ENCODE data around the gene RPL9.
"Not testable (repeated sequence)": the region's sequence is repeated elsewhere in the genome, so short reads cannot be mapped to it uniquely, and the experiment has no call there.

RPL9 gene

GRCh38 chr4:39458505-39459300 is at the start of gene RPL9, which contains the start of gene LIAS:
Gene RPL9, minus strand, starts transcription at chr4:39458922. Its CDS starts 483 bp downstream, at chr4:39458439.
Gene LIAS, plus strand, starts transcription at chr4:39459056. Its CDS starts 62 bp downstream, at chr4:39459118.
- Histone ChIP-seq H3K4me1 (ENCODE audit: control insufficient read depth, insufficient read depth, low read length) (peaks cover 17% of the 10 kb centered on the region), H3K4me3 (ENCODE audit: low read length in 2 of 2) (peak within 1 kb of the TSS; percentile 92 to 97), H3K27ac (ENCODE audit: low read length) (peak within 1 kb of the TSS; percentile 98), H3K36me3 (ENCODE audit: control insufficient read depth in 2 of 2, insufficient read depth in 2 of 2, low read length in 2 of 2) (peaks cover 22 to 42% of the 10 kb centered on the region in 2 donors), H3K27me3 (ENCODE audit: control insufficient read depth in 1 of 2, insufficient read depth in 2 of 2, low read length in 2 of 2) (no peaks in the 10 kb centered on the region), H3K9me3 (ENCODE audit: control insufficient read depth in 2 of 2, low read length in 2 of 2) (no peaks in the 10 kb centered on the region), H3K9ac (ENCODE audit: low read length in 2 of 2) (peak within 1 kb of the TSS; percentile 99)

DNA sequence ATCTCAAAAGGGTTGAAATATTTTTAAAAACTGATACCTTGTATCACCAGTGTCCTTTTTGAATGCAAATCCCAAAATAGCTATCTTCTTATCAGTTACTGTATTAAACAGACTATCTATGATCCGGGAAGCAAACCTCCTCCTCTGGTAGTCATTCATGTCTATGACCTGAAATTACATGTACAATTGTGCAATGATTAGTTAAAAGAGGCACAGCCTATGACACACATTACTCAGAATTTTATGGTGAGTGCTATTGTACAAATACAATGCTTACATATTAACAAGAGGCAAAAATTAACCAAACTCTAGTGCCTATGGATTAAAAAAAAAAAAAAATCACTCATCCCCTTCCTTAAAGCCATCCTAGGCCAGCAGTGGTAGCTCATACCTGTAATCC is 46.9 kb upstream of the RPL9 start:
- no peak overlapping the region for H3K27ac ChIP-seq (ENCODE audit: low read length)
- no peaks in the 10 kb centered on the region for H3K27me3 ChIP-seq (ENCODE audit: control insufficient read depth in 1 of 2, insufficient read depth in 2 of 2, low read length in 2 of 2)
- H3K36me3 ChIP-seq (ENCODE audit: control insufficient read depth in 2 of 2, insufficient read depth in 2 of 2, low read length in 2 of 2): peaks cover 42 to 53% of the 10 kb centered on the region in 2 donors
- no peak overlapping the region for H3K4me3 ChIP-seq (ENCODE audit: low read length in 2 of 2)
- H3K9ac ChIP-seq (ENCODE audit: low read length in 2 of 2): no peak overlapping the region
- H3K9me3 ChIP-seq (ENCODE audit: control insufficient read depth in 2 of 2, low read length in 2 of 2): no peaks in the 10 kb centered on the region
- H3K4me1 ChIP-seq (ENCODE audit: control insufficient read depth, insufficient read depth, low read length): no peaks in the 10 kb centered on the region

DNA sequence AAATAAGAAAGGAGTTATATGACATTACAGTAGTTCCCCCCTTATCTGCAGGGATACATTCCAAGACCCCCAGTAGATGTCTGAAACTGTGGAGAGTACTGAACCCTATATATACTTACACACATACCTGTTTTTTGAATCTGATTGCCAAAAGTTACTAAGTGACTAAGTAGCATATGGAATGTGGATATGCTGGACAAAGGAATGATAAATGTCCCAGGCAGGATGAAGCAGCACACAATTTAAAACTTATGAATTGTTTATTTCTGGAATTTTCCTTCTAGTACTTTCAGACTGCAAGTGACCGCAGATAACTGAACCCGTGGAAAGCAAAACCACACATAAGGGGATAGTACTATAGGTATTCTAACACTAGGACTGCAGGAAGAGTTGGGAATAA is 45.8 kb upstream of the RPL9 start:
- no peaks in the 10 kb centered on the region for H3K4me1 ChIP-seq (ENCODE audit: control insufficient read depth, insufficient read depth, low read length)
- no peaks in the 10 kb centered on the region for H3K9me3 ChIP-seq (ENCODE audit: control insufficient read depth in 2 of 2, low read length in 2 of 2)
- H3K27ac ChIP-seq (ENCODE audit: low read length): no peak overlapping the region
- H3K36me3 ChIP-seq (ENCODE audit: control insufficient read depth in 2 of 2, insufficient read depth in 2 of 2, low read length in 2 of 2): peaks cover 38 to 44% of the 10 kb centered on the region in 2 donors
- no peaks in the 10 kb centered on the region for H3K27me3 ChIP-seq (ENCODE audit: control insufficient read depth in 1 of 2, insufficient read depth in 2 of 2, low read length in 2 of 2)
- H3K9ac ChIP-seq (ENCODE audit: low read length in 2 of 2): no peak overlapping the region
- no peak overlapping the region for H3K4me3 ChIP-seq (ENCODE audit: low read length in 2 of 2)

GRCh38 chr4:39502664-39503035 is 43.9 kb upstream of the RPL9 start:
- not testable (repeated sequence) for H3K9me3 ChIP-seq (ENCODE audit: control insufficient read depth in 2 of 2, low read length in 2 of 2); H3K9ac ChIP-seq (ENCODE audit: low read length in 2 of 2); H3K4me1 ChIP-seq (ENCODE audit: control insufficient read depth, insufficient read depth, low read length); H3K27ac ChIP-seq (ENCODE audit: low read length); H3K27me3 ChIP-seq (ENCODE audit: control insufficient read depth in 1 of 2, insufficient read depth in 2 of 2, low read length in 2 of 2); H3K4me3 ChIP-seq (ENCODE audit: low read length in 2 of 2)
- peaks cover 30 to 37% of the 10 kb centered on the region in 2 donors for H3K36me3 ChIP-seq (ENCODE audit: control insufficient read depth in 2 of 2, insufficient read depth in 2 of 2, low read length in 2 of 2)

- H3K36me3 ChIP-seq (ENCODE audit: control insufficient read depth in 2 of 2, insufficient read depth in 2 of 2, low read length in 2 of 2): peaks cover 27 to 34% of the 10 kb centered on the region in 2 donors
These were observed 43.4 kb upstream of the RPL9 start for GRCh38 chr4:39502019-39502663.

GRCh38 chr4:39498727-39499020 is 40.0 kb upstream of the RPL9 start:
- Histone ChIP-seq H3K27ac (ENCODE audit: low read length) (no peak overlapping the region), H3K27me3 (ENCODE audit: control insufficient read depth in 1 of 2, insufficient read depth in 2 of 2, low read length in 2 of 2) (no peaks in the 10 kb centered on the region), H3K9me3 (ENCODE audit: control insufficient read depth in 2 of 2, low read length in 2 of 2) (no peaks in the 10 kb centered on the region), H3K4me3 (ENCODE audit: low read length in 2 of 2) (no peak overlapping the region), H3K36me3 (ENCODE audit: control insufficient read depth in 2 of 2, insufficient read depth in 2 of 2, low read length in 2 of 2) (peaks cover 14 to 17% of the 10 kb centered on the region in 2 donors), H3K9ac (ENCODE audit: low read length in 2 of 2) (no peak overlapping the region), H3K4me1 (ENCODE audit: control insufficient read depth, insufficient read depth, low read length) (no peaks in the 10 kb centered on the region)

More at GRCh38 chr4:39502019-39502663, 43.4 kb upstream of the RPL9 start:
- Histone ChIP-seq H3K9ac (ENCODE audit: low read length in 2 of 2) (no peak overlapping the region), H3K27ac (ENCODE audit: low read length) (no peak overlapping the region), H3K4me1 (ENCODE audit: control insufficient read depth, insufficient read depth, low read length) (no peaks in the 10 kb centered on the region), H3K27me3 (ENCODE audit: control insufficient read depth in 1 of 2, insufficient read depth in 2 of 2, low read length in 2 of 2) (no peaks in the 10 kb centered on the region), H3K9me3 (ENCODE audit: control insufficient read depth in 2 of 2, low read length in 2 of 2) (no peaks in the 10 kb centered on the region), H3K4me3 (ENCODE audit: low read length in 2 of 2) (no peak overlapping the region)

GRCh38 chr4:39497909-39498726 is 39.4 kb upstream of the RPL9 start:
- no peaks in the 10 kb centered on the region for H3K4me1 ChIP-seq (ENCODE audit: control insufficient read depth, insufficient read depth, low read length)
- H3K27me3 ChIP-seq (ENCODE audit: control insufficient read depth in 1 of 2, insufficient read depth in 2 of 2, low read length in 2 of 2): no peaks in the 10 kb centered on the region
- peaks cover 9 to 12% of the 10 kb centered on the region in 2 donors for H3K36me3 ChIP-seq (ENCODE audit: control insufficient read depth in 2 of 2, insufficient read depth in 2 of 2, low read length in 2 of 2)
- no peak overlapping the region for H3K9ac ChIP-seq (ENCODE audit: low read length in 2 of 2)
- no peak overlapping the region for H3K27ac ChIP-seq (ENCODE audit: low read length)
- no peak overlapping the region for H3K4me3 ChIP-seq (ENCODE audit: low read length in 2 of 2)
- no peaks in the 10 kb centered on the region for H3K9me3 ChIP-seq (ENCODE audit: control insufficient read depth in 2 of 2, low read length in 2 of 2)

DNA sequence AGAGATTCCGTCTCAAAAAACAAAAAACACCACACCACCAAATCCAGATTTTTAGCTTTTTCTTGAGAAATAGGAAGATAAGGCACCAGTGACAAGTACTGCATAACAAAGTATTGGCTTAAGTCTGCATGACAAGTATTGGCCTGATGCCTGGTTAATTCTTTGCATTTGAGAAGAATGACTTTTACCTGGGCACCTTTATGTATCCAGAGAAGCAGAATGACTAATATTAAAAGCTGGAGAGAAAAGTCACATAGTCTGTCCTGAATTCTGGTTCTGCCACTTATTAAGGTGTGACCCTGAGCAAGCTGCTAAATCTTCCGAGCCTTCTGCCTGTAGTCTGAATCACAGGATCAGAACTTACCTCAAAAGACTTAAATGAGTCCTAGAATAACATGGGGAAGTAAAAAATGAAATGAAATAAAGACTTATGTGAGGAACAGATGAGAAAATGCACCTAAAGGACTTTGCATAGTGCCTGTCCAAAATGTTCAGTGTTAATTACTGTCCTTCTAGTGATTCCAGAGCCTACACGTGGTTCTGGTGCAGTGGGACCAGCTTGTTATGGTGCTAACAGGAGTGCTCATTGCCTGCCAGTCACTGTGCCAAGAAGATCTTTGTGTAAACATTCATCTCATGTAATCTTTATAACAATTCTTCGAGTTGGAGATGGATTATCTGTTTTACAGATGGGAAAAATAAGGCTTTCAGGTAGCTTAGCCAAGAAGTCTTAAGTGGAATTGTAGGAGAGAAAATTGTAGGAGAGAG is 36.9 kb upstream of the RPL9 start:
- no peaks in the 10 kb centered on the region for H3K4me1 ChIP-seq (ENCODE audit: control insufficient read depth, insufficient read depth, low read length)
- H3K27me3 ChIP-seq (ENCODE audit: control insufficient read depth in 1 of 2, insufficient read depth in 2 of 2, low read length in 2 of 2): no peaks in the 10 kb centered on the region
- no peak overlapping the region for H3K9ac ChIP-seq (ENCODE audit: low read length in 2 of 2)
- H3K4me3 ChIP-seq (ENCODE audit: low read length in 2 of 2): no peak overlapping the region
- H3K36me3 ChIP-seq (ENCODE audit: control insufficient read depth in 2 of 2, insufficient read depth in 2 of 2, low read length in 2 of 2): peaks cover 3 to 7% of the 10 kb centered on the region in 2 donors
- H3K9me3 ChIP-seq (ENCODE audit: control insufficient read depth in 2 of 2, low read length in 2 of 2): no peaks in the 10 kb centered on the region
- H3K27ac ChIP-seq (ENCODE audit: low read length): no peak overlapping the region

DNA sequence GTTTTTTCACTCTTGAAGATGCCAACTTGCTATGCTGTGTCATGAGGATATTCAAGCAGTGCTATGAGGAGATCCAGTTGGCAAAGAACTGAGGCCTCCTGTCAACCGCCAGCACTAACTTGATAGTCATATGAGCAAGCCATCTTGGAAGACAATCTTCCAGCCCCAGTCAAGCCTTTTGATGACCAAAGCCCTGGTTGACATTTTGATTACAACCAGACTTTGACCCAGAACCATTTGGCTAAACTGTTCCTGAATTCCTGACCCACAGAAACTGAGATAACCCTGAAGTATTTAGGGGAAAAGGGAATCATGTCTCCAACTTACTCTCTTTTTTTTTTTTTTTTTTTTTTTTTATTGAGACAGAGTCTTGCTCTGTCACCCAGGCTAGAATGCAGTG is 35.6 kb upstream of the RPL9 start:
- Histone ChIP-seq H3K9me3 (ENCODE audit: control insufficient read depth in 2 of 2, low read length in 2 of 2) (no peaks in the 10 kb centered on the region), H3K36me3 (ENCODE audit: control insufficient read depth in 2 of 2, insufficient read depth in 2 of 2, low read length in 2 of 2) (peaks cover 3 to 5% of the 10 kb centered on the region in 2 donors), H3K27ac (ENCODE audit: low read length) (no peak overlapping the region), H3K4me1 (ENCODE audit: control insufficient read depth, insufficient read depth, low read length) (no peaks in the 10 kb centered on the region), H3K27me3 (ENCODE audit: control insufficient read depth in 1 of 2, insufficient read depth in 2 of 2, low read length in 2 of 2) (no peaks in the 10 kb centered on the region), H3K4me3 (ENCODE audit: low read length in 2 of 2) (no peak overlapping the region), H3K9ac (ENCODE audit: low read length in 2 of 2) (no peak overlapping the region)

- H3K4me3 ChIP-seq (ENCODE audit: low read length in 2 of 2): no peak overlapping the region
- no peak overlapping the region for H3K27ac ChIP-seq (ENCODE audit: low read length)
- no peaks in the 10 kb centered on the region for H3K9me3 ChIP-seq (ENCODE audit: control insufficient read depth in 2 of 2, low read length in 2 of 2)
- no peaks in the 10 kb centered on the region for H3K4me1 ChIP-seq (ENCODE audit: control insufficient read depth, insufficient read depth, low read length)
- no peaks in the 10 kb centered on the region for H3K36me3 ChIP-seq (ENCODE audit: control insufficient read depth in 2 of 2, insufficient read depth in 2 of 2, low read length in 2 of 2)
- H3K27me3 ChIP-seq (ENCODE audit: control insufficient read depth in 1 of 2, insufficient read depth in 2 of 2, low read length in 2 of 2): no peaks in the 10 kb centered on the region
- no peak overlapping the region for H3K9ac ChIP-seq (ENCODE audit: low read length in 2 of 2)
These were observed 31.6 kb upstream of the RPL9 start for GRCh38 chr4:39490322-39490721.
